ENCODE data around the gene SLC11A1. TPM values are rescaled to one million over a fixed set of nuclear protein-coding genes. Genes with fewer than 3 reads are reported as not detected.

The SLC11A1 gene
- total RNA-seq, 2 donors from 2014 or later = 122 to 190 TPM

DNA sequence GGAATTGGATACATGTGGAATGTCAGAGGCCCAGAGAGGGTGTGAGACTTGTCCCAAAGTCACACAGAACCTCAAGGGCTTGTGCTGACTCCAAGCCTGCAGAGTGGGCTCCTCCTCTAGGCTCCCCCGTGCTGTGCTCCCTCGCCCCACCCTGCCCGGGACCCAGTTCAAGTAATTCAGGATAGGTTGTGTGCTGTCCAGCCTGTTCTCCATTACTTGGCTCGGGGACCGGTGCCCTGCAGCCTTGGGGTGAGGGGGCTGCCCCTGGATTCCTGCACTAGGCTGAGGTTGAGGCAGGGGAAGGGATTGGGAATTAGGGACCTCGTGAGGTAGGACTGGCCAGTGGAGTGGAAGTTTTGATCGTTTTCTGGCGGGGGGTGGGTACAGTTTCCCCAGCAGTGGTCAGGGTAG is 20.4 kb downstream of the SLC11A1 start:
- Histone ChIP-seq H3K27ac (peak overlapping the region; percentile 64 to 65), H3K27me3 (replicated peaks; ENCODE audit: insufficient read depth) (no peaks in the 10 kb centered on the region), H3K36me3 (peaks cover 33% of the 10 kb centered on the region), H3K9me3 (no peaks in the 10 kb centered on the region), H3K4me3 (no peak overlapping the region), H3K4me1 (ENCODE audit: control insufficient read depth in 1 of 2, low read depth in 2 of 2) (peaks cover 16 to 58% of the 10 kb centered on the region in 2 donors)
- ATAC-seq (ENCODE audit: insufficient number of reproducible peaks, low FRiP score, low read depth) = no peak
- TF ChIP-seq CTCF (IDR thresholded peaks at IDR 0.05) = no peak
- no peak for DNase-seq (ENCODE audit: low spot score)

DNA sequence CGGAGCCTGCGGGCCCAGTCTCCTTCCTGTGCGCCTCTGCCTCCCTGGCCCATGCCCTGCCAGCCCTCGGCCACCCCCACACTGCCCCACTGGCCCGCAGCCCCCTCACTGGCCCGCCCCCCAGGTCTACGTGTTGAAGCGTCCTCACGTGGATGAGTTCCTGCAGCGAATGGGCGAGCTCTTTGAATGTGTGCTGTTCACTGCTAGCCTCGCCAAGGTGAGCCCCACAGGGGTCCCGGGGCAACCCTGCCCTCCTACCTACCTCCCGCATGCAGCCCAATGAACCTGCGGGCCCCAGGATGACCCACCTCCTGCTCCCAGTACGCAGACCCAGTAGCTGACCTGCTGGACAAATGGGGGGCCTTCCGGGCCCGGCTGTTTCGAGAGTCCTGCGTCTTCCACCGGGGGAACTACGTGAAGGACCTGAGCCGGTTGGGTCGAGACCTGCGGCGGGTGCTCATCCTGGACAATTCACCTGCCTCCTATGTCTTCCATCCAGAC is 20.9 kb downstream of the SLC11A1 start:
- no peak for TF ChIP-seq CTCF (IDR thresholded peaks at IDR 0.05)
- H3K9me3 ChIP-seq = no peaks in the 10 kb centered on the region
- no peak for ATAC-seq (ENCODE audit: insufficient number of reproducible peaks, low FRiP score, low read depth)
- no peaks in the 10 kb centered on the region for H3K27me3 ChIP-seq (replicated peaks; ENCODE audit: insufficient read depth)
- peaks cover 33% of the 10 kb centered on the region for H3K36me3 ChIP-seq
- H3K27ac ChIP-seq = peak overlapping the region in 1 of 2 donors; percentile 6
- peaks cover 16 to 60% of the 10 kb centered on the region in 2 donors for H3K4me1 ChIP-seq (ENCODE audit: control insufficient read depth in 1 of 2, low read depth in 2 of 2)
- no peak for DNase-seq (ENCODE audit: low spot score)
- no peak overlapping the region for H3K4me3 ChIP-seq

DNA sequence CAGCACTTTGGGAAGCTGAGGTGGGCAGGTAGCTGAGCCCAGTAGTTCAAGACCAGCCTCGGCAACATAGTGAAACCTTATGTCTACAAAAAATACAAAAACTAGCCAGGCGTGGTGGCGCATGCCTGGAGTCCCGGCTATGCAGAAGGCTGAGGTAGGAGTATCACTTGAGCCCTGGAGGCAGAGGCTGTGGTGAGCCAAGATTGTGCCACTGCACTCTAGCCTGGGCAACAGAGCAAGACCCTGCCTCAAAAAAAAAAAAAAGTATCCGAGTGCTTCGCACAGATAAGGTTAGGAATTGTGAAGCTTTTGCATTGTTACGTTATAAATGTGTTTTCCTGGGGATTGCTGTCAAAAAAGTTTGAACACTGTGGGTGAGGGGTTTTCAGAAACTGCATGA is 21.7 kb downstream of the SLC11A1 start:
- no peaks in the 10 kb centered on the region for H3K9me3 ChIP-seq

GRCh38 chr2:218404351-218405085 is 22.4 kb downstream of the SLC11A1 start:
- no peak for DNase-seq (ENCODE audit: low spot score)
- Histone ChIP-seq H3K9me3 (no peaks in the 10 kb centered on the region), H3K4me3 (no peak overlapping the region), H3K4me1 (ENCODE audit: control insufficient read depth in 1 of 2, low read depth in 2 of 2) (peaks cover 16 to 59% of the 10 kb centered on the region in 2 donors), H3K27ac (peak overlapping the region; percentile 67 to 76), H3K27me3 (replicated peaks; ENCODE audit: insufficient read depth) (no peaks in the 10 kb centered on the region), H3K36me3 (peaks cover 33% of the 10 kb centered on the region)
- TF ChIP-seq CTCF (IDR thresholded peaks at IDR 0.05) = no peak
- ATAC-seq (ENCODE audit: insufficient number of reproducible peaks, low FRiP score, low read depth) = no peak

More for the DNA sequence above, 21.7 kb downstream of the SLC11A1 start:
- Histone ChIP-seq H3K4me3 (no peak overlapping the region), H3K4me1 (ENCODE audit: control insufficient read depth in 1 of 2, low read depth in 2 of 2) (peaks cover 16 to 59% of the 10 kb centered on the region in 2 donors), H3K27me3 (replicated peaks; ENCODE audit: insufficient read depth) (no peaks in the 10 kb centered on the region), H3K27ac (no peak overlapping the region), H3K36me3 (peaks cover 33% of the 10 kb centered on the region)
- no peak for TF ChIP-seq CTCF (IDR thresholded peaks at IDR 0.05)
- ATAC-seq (ENCODE audit: insufficient number of reproducible peaks, low FRiP score, low read depth) = no peak
- no peak for DNase-seq (ENCODE audit: low spot score)

GRCh38 chr2:218405086-218405745 is 23.1 kb downstream of the SLC11A1 start:
- H3K27me3 ChIP-seq (replicated peaks; ENCODE audit: insufficient read depth) = no peaks in the 10 kb centered on the region
- peaks cover 16 to 59% of the 10 kb centered on the region in 2 donors for H3K4me1 ChIP-seq (ENCODE audit: control insufficient read depth in 1 of 2, low read depth in 2 of 2)
- H3K9me3 ChIP-seq = no peaks in the 10 kb centered on the region
- H3K36me3 ChIP-seq = peaks cover 33% of the 10 kb centered on the region
- DNase-seq (ENCODE audit: low spot score) (no peak), ATAC-seq (ENCODE audit: insufficient number of reproducible peaks, low FRiP score, low read depth) (no peak)
- H3K4me3 ChIP-seq = peak overlapping the region; percentile 58
- TF ChIP-seq CTCF (IDR thresholded peaks at IDR 0.05) = no peak
- peak overlapping the region; percentile 67 to 76 for H3K27ac ChIP-seq
